HG03103 (cell line): ENCODE measurements around the gene PVALEF.

ENCODE experiments used
- ATAC-seq: cut with Tn5 transposase; IDR thresholded peaks from one replicate; pipeline ENCODE4 v1.9.1; 2021; ENCODE audit warnings: low read depth; ENCODE audit not compliant: unreplicated experiment

PVALEF gene

GRCh38 chr17:81231766-81232581 is 66.7 kb downstream of the PVALEF start:
- no peak for ATAC-seq
